ENCODE results near the gene ELN. TPM values are rescaled to one million over a fixed set of nuclear protein-coding genes. Genes with fewer than 3 reads are reported as not detected.

Gene ELN
- total and polyA plus RNA-seq, 2 experiments from 2014 or later = 539 to 698 TPM

DNA sequence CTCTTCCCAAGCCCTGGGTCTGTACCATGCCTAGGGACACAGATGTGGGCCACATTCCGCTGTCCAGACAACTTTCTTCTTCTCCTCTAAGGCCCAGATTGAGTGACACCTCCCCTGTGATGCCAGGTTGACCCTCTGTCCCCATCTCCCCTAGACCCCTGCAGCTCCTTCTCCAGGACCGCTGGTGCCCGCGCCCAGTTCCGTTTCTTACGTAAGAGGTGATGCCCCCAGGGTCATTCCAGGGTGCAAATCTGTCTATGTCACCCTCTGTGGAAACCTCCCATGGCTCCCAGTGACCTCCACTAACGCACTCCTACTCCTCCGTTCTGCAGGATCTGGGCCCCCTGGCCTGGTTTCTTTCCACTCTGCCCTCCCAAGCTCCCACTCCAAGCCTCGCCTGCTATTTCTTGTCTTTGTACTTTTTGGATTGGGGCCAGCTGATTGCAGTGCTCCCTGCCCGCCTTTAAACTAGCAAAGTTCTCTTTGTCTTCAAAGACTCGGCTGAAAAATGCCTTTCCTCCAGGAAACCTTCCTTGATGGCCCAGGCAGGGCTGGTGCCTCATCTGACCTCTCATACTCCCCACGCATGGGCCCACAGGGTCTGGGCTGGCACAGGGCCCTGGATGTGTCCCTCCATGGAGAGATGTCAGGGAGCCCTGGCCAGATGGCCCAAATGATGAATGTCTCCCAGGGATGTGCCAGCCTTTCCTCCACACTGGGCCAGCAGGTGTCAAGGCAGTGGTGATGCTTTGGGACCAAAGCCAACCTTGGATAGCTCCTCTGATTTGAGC lies 21.3 kb upstream of the ELN start:
- H3K4me1 ChIP-seq (ENCODE audit: insufficient read depth) = no peaks in the 10 kb centered on the region
- no peak for DNase-seq
- WGBS, 2 experiments (ENCODE audit: low coverage in 1 of 2, low lambda C conversion rate in 2 of 2, missing lambda C conversion rate in 2 of 2) = 86 to 88% methylated on average over 12 of the region's 12 CpGs
- TF ChIP-seq EZH2phosphoT487 (IDR thresholded peaks at IDR 0.05; ENCODE audit: insufficient read depth, low read depth) (no peak), EZH2 (IDR thresholded peaks at IDR 0.05; ENCODE audit: insufficient read depth, poor library complexity, severe bottlenecking) (no peak)
- H3K79me2 ChIP-seq (ENCODE audit: insufficient read depth) = no peaks in the 10 kb centered on the region
- no peak overlapping the region for H2AFZ ChIP-seq
- H3K27ac ChIP-seq = no peak overlapping the region
- no peaks in the 10 kb centered on the region for H3K9me2 ChIP-seq (ENCODE audit: insufficient read depth)
- in situ Hi-C loops (cut with MboI) = no loop called here
- H3K4me3 ChIP-seq = no peak overlapping the region
- no peaks in the 10 kb centered on the region for H4K20me1 ChIP-seq (ENCODE audit: insufficient read depth)
- no peaks in the 10 kb centered on the region for H3K9me3 ChIP-seq (ENCODE audit: low read depth)
- no peaks in the 10 kb centered on the region for H3K27me3 ChIP-seq (replicated peaks; ENCODE audit: insufficient read depth)
- H3K9ac ChIP-seq = no peak overlapping the region
- H3F3A ChIP-seq (ENCODE audit: insufficient read depth) = no peaks in the 10 kb centered on the region
- no peaks in the 10 kb centered on the region for H3K36me3 ChIP-seq (ENCODE audit: low read depth)
- no peak overlapping the region for H3K4me2 ChIP-seq (ENCODE audit: unreplicated experiment)

DNA sequence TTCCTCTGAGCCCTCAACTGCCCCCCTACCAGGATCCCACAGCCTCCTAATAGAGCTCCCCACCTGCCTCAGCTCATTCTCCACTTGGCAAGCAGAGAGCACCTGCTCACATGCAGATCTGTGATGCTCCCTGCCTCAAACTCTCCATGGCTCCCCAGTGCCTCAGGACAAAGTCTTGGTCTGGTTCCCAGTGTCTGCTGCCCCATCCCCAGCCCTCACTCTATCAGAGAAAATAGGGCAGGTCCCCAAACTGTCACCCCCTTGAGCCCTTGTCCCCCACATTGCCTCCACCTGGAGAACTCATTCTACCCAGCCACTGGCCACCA lies 20.8 kb upstream of the ELN start:
- H3K4me3 ChIP-seq = no peak overlapping the region
- TF ChIP-seq EZH2 (IDR thresholded peaks at IDR 0.05; ENCODE audit: insufficient read depth, poor library complexity, severe bottlenecking) = no peak
- TF ChIP-seq EZH2phosphoT487 (IDR thresholded peaks at IDR 0.05; ENCODE audit: insufficient read depth, low read depth) = no peak
- H3K9ac ChIP-seq = no peak overlapping the region
- no peak overlapping the region for H3K27ac ChIP-seq
- no peaks in the 10 kb centered on the region for H3K4me1 ChIP-seq (ENCODE audit: insufficient read depth)
- DNase-seq = no peak
- no peaks in the 10 kb centered on the region for H3F3A ChIP-seq (ENCODE audit: insufficient read depth)
- H3K79me2 ChIP-seq (ENCODE audit: insufficient read depth) = no peaks in the 10 kb centered on the region
- H3K9me2 ChIP-seq (ENCODE audit: insufficient read depth) = no peaks in the 10 kb centered on the region
- H2AFZ ChIP-seq = no peak overlapping the region
- no peaks in the 10 kb centered on the region for H3K27me3 ChIP-seq (replicated peaks; ENCODE audit: insufficient read depth)
- H3K4me2 ChIP-seq (ENCODE audit: unreplicated experiment) = no peak overlapping the region
- H4K20me1 ChIP-seq (ENCODE audit: insufficient read depth) = no peaks in the 10 kb centered on the region
- H3K36me3 ChIP-seq (ENCODE audit: low read depth) = no peaks in the 10 kb centered on the region
- H3K9me3 ChIP-seq (ENCODE audit: low read depth) = no peaks in the 10 kb centered on the region
- in situ Hi-C loops (cut with MboI) = no loop called here

DNA sequence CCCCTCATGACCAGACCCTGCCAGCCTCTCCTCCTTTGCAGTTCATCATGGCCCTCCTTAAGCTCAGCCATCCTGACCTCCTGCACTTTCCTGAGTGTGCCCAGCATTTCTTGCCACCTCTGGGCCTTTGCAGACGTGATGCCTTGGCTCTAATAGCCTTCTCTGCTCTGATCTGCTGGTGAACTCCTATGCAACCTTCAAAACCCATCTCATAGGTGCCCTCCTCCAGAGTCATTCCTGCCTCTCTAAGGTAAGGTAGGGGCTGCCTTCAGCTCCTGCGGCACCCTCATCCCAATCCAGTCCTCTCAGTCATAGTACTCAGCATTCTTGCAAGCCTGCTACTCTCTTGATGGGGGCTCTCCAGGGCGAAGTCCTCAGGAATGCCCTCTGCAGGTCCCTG lies 19.3 kb upstream of the ELN start:
- TF ChIP-seq EZH2phosphoT487 (IDR thresholded peaks at IDR 0.05; ENCODE audit: insufficient read depth, low read depth) (no peak), EZH2 (IDR thresholded peaks at IDR 0.05; ENCODE audit: insufficient read depth, poor library complexity, severe bottlenecking) (no peak)
- no peak overlapping the region for H3K9ac ChIP-seq
- no peaks in the 10 kb centered on the region for H3K9me3 ChIP-seq (ENCODE audit: low read depth)
- H3K4me2 ChIP-seq (ENCODE audit: unreplicated experiment) = no peak overlapping the region
- H3K4me3 ChIP-seq = no peak overlapping the region
- H3K27me3 ChIP-seq (replicated peaks; ENCODE audit: insufficient read depth) = no peaks in the 10 kb centered on the region
- H3K9me2 ChIP-seq (ENCODE audit: insufficient read depth) = no peaks in the 10 kb centered on the region
- in situ Hi-C loops (cut with MboI) = no loop called here
- H3K4me1 ChIP-seq (ENCODE audit: insufficient read depth) = no peaks in the 10 kb centered on the region
- no peaks in the 10 kb centered on the region for H3K79me2 ChIP-seq (ENCODE audit: insufficient read depth)
- H3K36me3 ChIP-seq (ENCODE audit: low read depth) = no peaks in the 10 kb centered on the region
- H4K20me1 ChIP-seq (ENCODE audit: insufficient read depth) = no peaks in the 10 kb centered on the region
- no peak overlapping the region for H2AFZ ChIP-seq
- no peak overlapping the region for H3K27ac ChIP-seq
- H3F3A ChIP-seq (ENCODE audit: insufficient read depth) = no peaks in the 10 kb centered on the region
- WGBS, 2 experiments (ENCODE audit: low coverage in 1 of 2, low lambda C conversion rate in 2 of 2, missing lambda C conversion rate in 2 of 2) = 93 to 97% methylated on average over 3 of the region's 3 CpGs
- no peak for DNase-seq

GRCh38 chr7:74009719-74010118 lies 18.3 kb upstream of the ELN start:
- DNase-seq = no peak
- in situ Hi-C loops (cut with MboI) = no loop called here

More at GRCh38 chr7:74009719-74010118, 18.3 kb upstream of the ELN start:
- Histone ChIP-seq H3K27me3 (replicated peaks; ENCODE audit: insufficient read depth) (no peaks in the 10 kb centered on the region), H3K36me3 (ENCODE audit: low read depth) (no peaks in the 10 kb centered on the region), H3K4me2 (ENCODE audit: unreplicated experiment) (no peak overlapping the region), H3K4me3 (no peak overlapping the region), H3F3A (ENCODE audit: insufficient read depth) (no peaks in the 10 kb centered on the region), H3K9me3 (ENCODE audit: low read depth) (no peaks in the 10 kb centered on the region), H3K4me1 (ENCODE audit: insufficient read depth) (no peaks in the 10 kb centered on the region), H4K20me1 (ENCODE audit: insufficient read depth) (no peaks in the 10 kb centered on the region), H3K79me2 (ENCODE audit: insufficient read depth) (no peaks in the 10 kb centered on the region), H2AFZ (no peak overlapping the region), H3K27ac (no peak overlapping the region), H3K9me2 (ENCODE audit: insufficient read depth) (no peaks in the 10 kb centered on the region), H3K9ac (no peak overlapping the region)
- TF ChIP-seq EZH2 (IDR thresholded peaks at IDR 0.05; ENCODE audit: insufficient read depth, poor library complexity, severe bottlenecking) (no peak), EZH2phosphoT487 (IDR thresholded peaks at IDR 0.05; ENCODE audit: insufficient read depth, low read depth) (no peak)
- 74 to 81% methylated on average over 14 of the region's 14 CpGs for WGBS, 2 experiments (ENCODE audit: low coverage in 1 of 2, low lambda C conversion rate in 2 of 2, missing lambda C conversion rate in 2 of 2)
